WTC11 (cell line): ENCODE data around the gene CRELD2.

ENCODE experiments used
- FOXP1 ChIP-seq: sonication (generic); formaldehyde crosslinking; IDR thresholded peaks from 2 replicates; pipeline ENCODE4 v1.8.0; 2022; ENCODE audit warnings: missing genetic modification reagents, mild to moderate bottlenecking, moderate library complexity, borderline replicate concordance
- PREB ChIP-seq: sonication (generic); formaldehyde crosslinking; IDR thresholded peaks from 2 replicates; pipeline ENCODE4 v1.8.1; 2022; ENCODE audit warnings: mild to moderate bottlenecking, missing genetic modification reagents, moderate library complexity, borderline replicate concordance
- ZBTB21 ChIP-seq: sonication (generic); formaldehyde crosslinking; IDR thresholded peaks from 2 replicates; pipeline ENCODE4 v1.8.1; 2023; ENCODE audit warnings: mild to moderate bottlenecking, missing genetic modification reagents, borderline replicate concordance
- ZNF263 ChIP-seq: sonication (generic); formaldehyde crosslinking; IDR thresholded peaks from 2 replicates; pipeline ENCODE4 v1.8.1; 2022; ENCODE audit warnings: low read depth, mild to moderate bottlenecking, moderate library complexity, missing genetic modification reagents
- ZNF416 ChIP-seq: fragments of 250-450 bp; sonication (Bioruptor Pico); IDR thresholded peaks from 2 replicates; pipeline ENCODE4 v1.9.0; 2021; ENCODE audit warnings: mild to moderate bottlenecking, inconsistent platforms
- TF ChIP-seq, protein P1 (sequence below): fragments of 200-600 bp; IDR thresholded peaks from 2 replicates; pipeline ENCODE4 v1.8.0; 2022; ENCODE audit warnings: antibody characterized with exemption

GRCh38 chr22:49948116-49948957 is 29.9 kb downstream of the CRELD2 start:
- TF ChIP-seq ZBTB21 (CRISPR knock-in tag), result no peak
- TF ChIP-seq, protein P1, sequence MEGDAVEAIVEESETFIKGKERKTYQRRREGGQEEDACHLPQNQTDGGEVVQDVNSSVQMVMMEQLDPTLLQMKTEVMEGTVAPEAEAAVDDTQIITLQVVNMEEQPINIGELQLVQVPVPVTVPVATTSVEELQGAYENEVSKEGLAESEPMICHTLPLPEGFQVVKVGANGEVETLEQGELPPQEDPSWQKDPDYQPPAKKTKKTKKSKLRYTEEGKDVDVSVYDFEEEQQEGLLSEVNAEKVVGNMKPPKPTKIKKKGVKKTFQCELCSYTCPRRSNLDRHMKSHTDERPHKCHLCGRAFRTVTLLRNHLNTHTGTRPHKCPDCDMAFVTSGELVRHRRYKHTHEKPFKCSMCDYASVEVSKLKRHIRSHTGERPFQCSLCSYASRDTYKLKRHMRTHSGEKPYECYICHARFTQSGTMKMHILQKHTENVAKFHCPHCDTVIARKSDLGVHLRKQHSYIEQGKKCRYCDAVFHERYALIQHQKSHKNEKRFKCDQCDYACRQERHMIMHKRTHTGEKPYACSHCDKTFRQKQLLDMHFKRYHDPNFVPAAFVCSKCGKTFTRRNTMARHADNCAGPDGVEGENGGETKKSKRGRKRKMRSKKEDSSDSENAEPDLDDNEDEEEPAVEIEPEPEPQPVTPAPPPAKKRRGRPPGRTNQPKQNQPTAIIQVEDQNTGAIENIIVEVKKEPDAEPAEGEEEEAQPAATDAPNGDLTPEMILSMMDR, result no peak
- no peak for TF ChIP-seq ZNF263 (CRISPR knock-in tag)
- no peak for TF ChIP-seq ZNF416 (CRISPR knock-in tag)
- TF ChIP-seq PREB (CRISPR knock-in tag), result no peak
- TF ChIP-seq FOXP1 (CRISPR knock-in tag), result no peak
